Left renal cortex interstitium (tissue), 4 donors: Measurements from ENCODE around the gene ARHGAP27. TPM values are rescaled to one million over a fixed set of nuclear protein-coding genes. Genes with fewer than 3 reads are reported as not detected.
"Not testable (repeated sequence)": the region's sequence is repeated elsewhere in the genome, so short reads cannot be mapped to it uniquely, and the experiment has no call there.

Source experiments
- DNase-seq, 4 donors: peaks; one replicate each; pipeline ENCODE4 v3.0.0-alpha.2; 2013; ENCODE audit warnings: low read depth in 4 of 4, low spot score in 2 of 4, missing footprints in 1 of 4
- polyA plus RNA-seq, 4 donors: library from polyadenylated mRNA; unstranded; fragments of 120-200 nt; gene quantifications; one replicate each; pipeline ENCODE4 v1.2.1, GENCODE V29; 2013; ENCODE audit not compliant: insufficient read length in 4 of 4

ARHGAP27 gene
- polyA plus RNA-seq, result 10 to 100 TPM; 11.9 to 20.9 (median 17.7) TPM

- DNase-seq, result no peak
Observed at GRCh38 chr17:45432405-45433158, at the start of gene ARHGAP27. TSS of gene ARHGAP27 (minus strand) at chr17:45432870. CDS start at chr17:45430279, 2,591 bp downstream.

- not testable (repeated sequence) for DNase-seq
Observed at GRCh38 chr17:45482317-45482716, 49.6 kb upstream of the ARHGAP27 start.

GRCh38 chr17:45475436-45475835, 42.8 kb upstream of the ARHGAP27 start:
- not testable (repeated sequence) for DNase-seq

GRCh38 chr17:45472249-45472648, 39.6 kb upstream of the ARHGAP27 start:
- not testable (repeated sequence) for DNase-seq

GRCh38 chr17:45469204-45469563, 36.5 kb upstream of the ARHGAP27 start:
- not testable (repeated sequence) for DNase-seq

GRCh38 chr17:45468293-45469203, 35.9 kb upstream of the ARHGAP27 start:
- not testable (repeated sequence) for DNase-seq

GRCh38 chr17:45461524-45462327, 29.1 kb upstream of the ARHGAP27 start:
- DNase-seq, result not testable (repeated sequence)

- DNase-seq, result not testable (repeated sequence)
Observed at GRCh38 chr17:45460422-45460821, 27.8 kb upstream of the ARHGAP27 start.

- DNase-seq, result not testable (repeated sequence)
Observed at GRCh38 chr17:45454341-45454740, 21.7 kb upstream of the ARHGAP27 start.

- not testable (repeated sequence) for DNase-seq
Observed at GRCh38 chr17:45453731-45454130, 21.1 kb upstream of the ARHGAP27 start.

- DNase-seq, result not testable (repeated sequence)
Observed at GRCh38 chr17:45453225-45453534, 20.5 kb upstream of the ARHGAP27 start.

- DNase-seq, result not testable (repeated sequence)
Observed at GRCh38 chr17:45452329-45453224, 19.9 kb upstream of the ARHGAP27 start.

- not testable (repeated sequence) for DNase-seq
Observed at GRCh38 chr17:45451660-45452059, 19.0 kb upstream of the ARHGAP27 start.

GRCh38 chr17:45451131-45451530, 18.5 kb upstream of the ARHGAP27 start:
- no peak for DNase-seq

- DNase-seq, result not testable (repeated sequence)
Observed at GRCh38 chr17:45449708-45450329, 17.1 kb upstream of the ARHGAP27 start.

GRCh38 chr17:45449260-45449659, 16.6 kb upstream of the ARHGAP27 start:
- not testable (repeated sequence) for DNase-seq

- DNase-seq, result not testable (repeated sequence)
Observed at GRCh38 chr17:45448483-45448882, 15.8 kb upstream of the ARHGAP27 start.

- DNase-seq, result not testable (repeated sequence)
Observed at GRCh38 chr17:45448066-45448465, 15.4 kb upstream of the ARHGAP27 start.

- not testable (repeated sequence) for DNase-seq
Observed at GRCh38 chr17:45447650-45448049, 15.0 kb upstream of the ARHGAP27 start.
